OCI-LY7 (cell line): ENCODE results near the gene PRDM5. TPM values are rescaled to one million over a fixed set of nuclear protein-coding genes. Genes with fewer than 3 reads are reported as not detected.
"Not testable (repeated sequence)": the region's sequence is repeated elsewhere in the genome, so short reads cannot be mapped to it uniquely, and the experiment has no call there.

ENCODE experiments used
- BruUV-seq: library from RNA; stranded (reverse); fragments of 400-500 nt; replicated peaks from 2 replicates; lab custom pipeline; 2021; lab: Mats Ljungman, UMichigan
- CTCF ChIA-PET: fragments of 300-600 bp; sonication (Branson Sonifier 250); formaldehyde crosslinking; loops from one replicate; lab custom pipeline; 2022; ENCODE audit warnings: antibody characterized with exemption; ENCODE audit not compliant: unreplicated experiment; lab: Charles Lee
- POLR2A ChIA-PET: fragments of 300-600 bp; sonication (Branson Sonifier 250); formaldehyde crosslinking; loops from one replicate; lab custom pipeline; 2022; ENCODE audit warnings: antibody characterized with exemption; lab: Charles Lee
- DNase-seq: peaks from one replicate; pipeline ENCODE4 v3.0.0-alpha.2; 2015; ENCODE audit warnings: low spot score
- H2AFZ ChIP-seq: fragments of 200-600 bp; sonication (generic), shearing (Covaris generic); 2 replicates; pipeline ENCODE4 v1.6.1; 2014; ENCODE audit warnings: mild to moderate bottlenecking, antibody characterized with exemption, low read length, moderate library complexity
- H3K27ac ChIP-seq: fragments of 200-600 bp; sonication (generic); 2 replicates; pipeline ENCODE4 v1.5.1; 2014; ENCODE audit warnings: mixed run types, low read depth, mild to moderate bottlenecking, moderate library complexity, low read length, inconsistent platforms; ENCODE audit not compliant: poor library complexity, severe bottlenecking
- H3K36me3 ChIP-seq: fragments of 200-600 bp; sonication (generic); 2 replicates; pipeline ENCODE4 v1.6.1; 2014; ENCODE audit warnings: mild to moderate bottlenecking, antibody characterized with exemption, low read length, moderate library complexity, mixed read lengths; ENCODE audit not compliant: insufficient read depth
- H3K4me1 ChIP-seq: fragments of 200-600 bp; sonication (generic); 2 replicates; pipeline ENCODE4 v1.5.1; 2014; ENCODE audit warnings: mild to moderate bottlenecking, low read length; ENCODE audit not compliant: insufficient read depth, poor library complexity, severe bottlenecking
- H3K4me2 ChIP-seq: fragments of 200-600 bp; sonication (generic); 2 replicates; pipeline ENCODE4 v1.6.1; 2014; ENCODE audit warnings: mild to moderate bottlenecking, low read length
- H3K4me3 ChIP-seq: fragments of 200-600 bp; sonication (generic); 2 replicates; pipeline ENCODE4 v1.5.1; 2014; ENCODE audit warnings: mild to moderate bottlenecking, low read depth, low read length; ENCODE audit not compliant: poor library complexity, severe bottlenecking
- H3K79me2 ChIP-seq: fragments of 200-600 bp; sonication (generic); 2 replicates; pipeline ENCODE4 v1.6.1; 2016; ENCODE audit warnings: low read depth, mild to moderate bottlenecking, low read length, moderate library complexity, mixed read lengths; ENCODE audit not compliant: insufficient read depth
- H3K9me2 ChIP-seq: fragments of 200-600 bp; sonication (generic); 2 replicates; pipeline ENCODE4 v1.6.1; 2016; ENCODE audit warnings: mild to moderate bottlenecking, low read length, mixed read lengths; ENCODE audit not compliant: insufficient read depth
- H3K9me3 ChIP-seq: fragments of 200-600 bp; sonication (generic); 2 replicates; pipeline ENCODE4 v1.6.1; 2014; ENCODE audit warnings: mild to moderate bottlenecking, mixed run types, low read length, mixed read lengths
- H4K20me1 ChIP-seq: fragments of 200-600 bp; sonication (generic); 2 replicates; pipeline ENCODE4 v1.6.1; 2014; ENCODE audit warnings: mild to moderate bottlenecking, antibody characterized with exemption, low read length, moderate library complexity, mixed read lengths; ENCODE audit not compliant: insufficient read depth
- EZH2phosphoT487 ChIP-seq: fragments of 200-600 bp; sonication (generic); IDR thresholded peaks from 2 replicates; pipeline ENCODE4 v1.6.1; 2018; ENCODE audit warnings: low read depth, borderline replicate concordance, mild to moderate bottlenecking, mixed run types, antibody characterized with exemption, low read length, moderate library complexity, mixed read lengths
- intact Hi-C: fragments of 100-400 bp; cut with micrococcal nuclease; formaldehyde crosslinking; loops from one replicate; pipeline ENCODE4 v1.10.0; 2022; ENCODE audit not compliant: unreplicated experiment
- small RNA-seq: library from RNA; depleted of rRNA; stranded (forward); fragments of <200 nt; gene quantifications from one replicate; pipeline ENCODE3, GENCODE V24; 2014
- total RNA-seq, 2 experiments: library from RNA; depleted of rRNA in 1 of 2; stranded (reverse); fragments of >200 nt in 1 of 2; shearing (Covaris generic) in 1 of 2; gene quantifications; 2 replicates each; pipeline ENCODE4 v1.2.3, GENCODE V29; 2014 to 2022
- TF ChIP-seq, protein P1 (sequence below): fragments of 200-600 bp; sonication (generic); conservative IDR thresholded peaks from 2 replicates; pipeline ENCODE4 v1.5.1; 2014; ENCODE audit warnings: mild to moderate bottlenecking, antibody characterized with exemption, low read length, moderate library complexity, mixed read lengths

Gene PRDM5
- total RNA-seq, 2 experiments from 2014 or later = 0.22 to 0.76 TPM

DNA sequence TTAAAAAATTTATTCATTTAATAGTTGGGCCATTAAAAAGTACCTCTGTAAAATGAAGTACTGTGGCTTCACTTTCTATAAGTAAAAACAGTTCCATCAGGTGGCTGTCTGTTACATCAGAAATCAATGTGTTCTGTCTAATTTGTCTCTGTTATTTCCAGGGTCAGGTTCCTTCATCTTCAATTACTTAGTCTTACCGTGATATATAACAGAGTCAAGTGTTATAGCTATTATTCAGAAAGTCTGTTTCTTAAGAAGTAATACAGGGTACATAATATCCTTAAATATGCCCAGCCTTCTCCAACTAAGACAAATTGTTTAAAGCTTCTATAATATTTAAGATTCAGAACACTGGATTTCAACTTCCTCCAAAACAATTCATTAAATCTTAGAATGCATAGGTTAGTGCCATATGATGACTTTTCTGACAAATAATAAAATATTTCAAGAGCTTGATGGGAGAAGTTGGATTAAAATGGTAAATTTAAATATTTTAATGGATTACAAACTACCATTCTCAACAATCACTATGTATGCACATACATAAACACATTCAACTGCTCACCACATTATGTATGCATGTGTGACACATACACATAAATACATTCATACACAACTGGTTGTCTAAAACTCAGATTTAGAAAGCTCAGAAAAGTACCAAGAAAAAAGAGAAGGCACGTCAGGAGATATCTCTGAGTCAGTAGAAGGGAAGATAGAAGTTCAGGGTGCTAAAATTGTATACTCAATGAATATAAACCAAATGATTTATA is 268.5 kb downstream of the PRDM5 start:
- H4K20me1 ChIP-seq = no peaks in the 10 kb centered on the region
- H3K27ac ChIP-seq = no peak overlapping the region
- no peak for TF ChIP-seq EZH2phosphoT487
- TF ChIP-seq, protein P1, sequence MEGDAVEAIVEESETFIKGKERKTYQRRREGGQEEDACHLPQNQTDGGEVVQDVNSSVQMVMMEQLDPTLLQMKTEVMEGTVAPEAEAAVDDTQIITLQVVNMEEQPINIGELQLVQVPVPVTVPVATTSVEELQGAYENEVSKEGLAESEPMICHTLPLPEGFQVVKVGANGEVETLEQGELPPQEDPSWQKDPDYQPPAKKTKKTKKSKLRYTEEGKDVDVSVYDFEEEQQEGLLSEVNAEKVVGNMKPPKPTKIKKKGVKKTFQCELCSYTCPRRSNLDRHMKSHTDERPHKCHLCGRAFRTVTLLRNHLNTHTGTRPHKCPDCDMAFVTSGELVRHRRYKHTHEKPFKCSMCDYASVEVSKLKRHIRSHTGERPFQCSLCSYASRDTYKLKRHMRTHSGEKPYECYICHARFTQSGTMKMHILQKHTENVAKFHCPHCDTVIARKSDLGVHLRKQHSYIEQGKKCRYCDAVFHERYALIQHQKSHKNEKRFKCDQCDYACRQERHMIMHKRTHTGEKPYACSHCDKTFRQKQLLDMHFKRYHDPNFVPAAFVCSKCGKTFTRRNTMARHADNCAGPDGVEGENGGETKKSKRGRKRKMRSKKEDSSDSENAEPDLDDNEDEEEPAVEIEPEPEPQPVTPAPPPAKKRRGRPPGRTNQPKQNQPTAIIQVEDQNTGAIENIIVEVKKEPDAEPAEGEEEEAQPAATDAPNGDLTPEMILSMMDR = no peak
- no peaks in the 10 kb centered on the region for H3K9me2 ChIP-seq
- no peak for DNase-seq
- H2AFZ ChIP-seq = no peak overlapping the region
- POLR2A ChIA-PET = interaction anchor here (0.5 to 0.6 kb wide), 2 partner anchors 206 to 1443 kb away, joined by 3 read pairs; no protein-coding TSS in a partner anchor
- no peak overlapping the region for H3K4me2 ChIP-seq
- BruUV-seq = no TSS peak
- no peak overlapping the region for H3K4me3 ChIP-seq
- H3K9me3 ChIP-seq = no peaks in the 10 kb centered on the region
- no peaks in the 10 kb centered on the region for H3K36me3 ChIP-seq
- intact Hi-C loops = no loop called here
- no peaks in the 10 kb centered on the region for H3K4me1 ChIP-seq
- no peaks in the 10 kb centered on the region for H3K79me2 ChIP-seq
- CTCF ChIA-PET = no interaction called here

DNA sequence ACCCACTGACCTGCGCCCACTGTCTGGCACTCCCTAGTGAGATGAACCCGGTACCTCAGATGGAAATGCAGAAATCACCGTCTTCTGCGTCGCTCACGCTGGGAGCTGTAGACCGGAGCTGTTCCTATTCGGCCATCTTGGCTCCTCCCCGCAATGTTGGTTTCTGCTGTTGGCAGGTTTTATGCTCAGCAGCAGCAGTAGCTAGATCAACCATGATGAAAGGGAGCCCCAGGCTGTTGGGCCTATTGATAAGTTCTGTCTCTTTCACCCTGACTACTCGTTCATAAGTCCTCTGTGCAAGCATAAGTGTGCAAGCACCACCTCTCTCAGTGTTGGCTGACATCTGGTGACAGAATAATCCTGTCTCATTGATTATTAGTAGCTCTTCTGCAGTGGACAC is 274.2 kb downstream of the PRDM5 start:
- H3K4me3 ChIP-seq, H3K27ac ChIP-seq, H3K4me2 ChIP-seq, H2AFZ ChIP-seq, H3K4me1 ChIP-seq, BruUV-seq, H4K20me1 ChIP-seq, H3K9me3 ChIP-seq, H3K9me2 ChIP-seq, intact Hi-C loops, H3K79me2 ChIP-seq, H3K36me3 ChIP-seq, DNase-seq, CTCF ChIA-PET: not testable (repeated sequence)
- POLR2A ChIA-PET = interaction anchor here (0.6 kb wide), 1 partner anchor 30 kb away, joined by 3 read pairs; no protein-coding TSS in a partner anchor

Small RNA genes within 50 kb of the gene (small RNA-seq; reads per million reads assigned to genes)
- not detected for gene RNU6-550P

Other genes with a start within 250 kb of the PRDM5 start
- gene NDNF, start 149.8 kb upstream of the PRDM5 start, total RNA-seq (2014; rRNA removed; shearing (Covaris generic)) = not detected in 2 replicates
- not detected in 2 replicates for gene NDNF, start 149.8 kb upstream of the PRDM5 start, total RNA-seq (2022)
- 1.0 TPM in 1 of 2 replicates, not detected in the other for gene TNIP3, start 241.6 kb upstream of the PRDM5 start, total RNA-seq (2014; rRNA removed; shearing (Covaris generic))
- not detected in 2 replicates for gene TNIP3, start 241.6 kb upstream of the PRDM5 start, total RNA-seq (2022)